Measurements from ENCODE around the gene GAMT. TPM values are rescaled to one million over a fixed set of nuclear protein-coding genes. Genes with fewer than 3 reads are reported as not detected.

The GAMT gene
- total RNA-seq, 2 donors from 2014 or later, result 9.0 to 9.9 TPM

DNA sequence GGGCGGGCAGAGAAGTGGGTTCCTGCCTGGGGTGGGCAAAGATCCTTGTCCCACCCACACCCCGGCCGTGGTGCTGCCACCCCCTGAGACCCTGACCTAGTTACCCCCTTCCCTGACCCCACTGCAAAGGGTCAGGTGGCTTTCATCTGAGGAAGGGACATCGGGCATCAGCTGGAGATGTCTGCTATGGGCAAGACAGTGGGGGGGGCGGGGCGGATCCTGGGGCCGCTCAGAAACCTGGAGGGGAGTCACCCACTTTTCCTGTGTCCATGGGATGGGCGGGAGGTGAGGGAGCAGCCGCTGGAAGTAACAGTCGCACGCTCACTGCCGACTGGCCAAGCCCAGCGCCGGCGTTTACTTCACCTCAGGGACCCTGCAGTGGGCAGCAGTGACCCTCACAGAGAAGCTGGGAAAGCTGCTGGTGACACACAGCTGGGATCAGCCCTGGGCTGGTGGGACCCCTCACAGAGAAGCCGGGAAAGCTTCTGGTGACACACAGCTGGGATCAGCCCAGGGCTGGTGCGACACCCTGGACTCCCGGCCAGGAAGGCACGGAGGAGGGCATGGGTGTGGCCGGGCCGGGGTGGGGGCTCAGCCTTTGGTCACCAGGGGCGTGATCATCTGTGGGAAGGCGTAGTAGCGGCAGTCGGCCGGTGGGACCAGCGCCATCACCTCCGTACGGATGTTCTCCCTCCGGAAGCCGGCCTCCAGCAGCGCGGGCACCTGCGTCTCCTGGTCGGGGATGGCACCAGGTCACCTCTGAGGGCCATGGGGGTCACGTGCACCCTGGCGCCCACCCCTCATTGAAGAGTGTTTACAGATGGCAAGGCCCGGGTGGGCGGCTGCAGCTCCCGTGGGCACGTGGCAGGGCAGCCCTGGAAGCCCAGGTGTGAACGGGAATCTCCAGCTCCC is 4.3 kb downstream of the GAMT start:
- no peaks in the 10 kb centered on the region for H3K36me3 Mint-ChIP-seq (ENCODE audit: low read depth)
- H3K9me3 ChIP-seq (ENCODE audit: control insufficient read depth, low read length, poor library complexity, severe bottlenecking), result no peaks in the 10 kb centered on the region
- DNase-seq, result no peak
- no peak overlapping the region for H3K27ac Mint-ChIP-seq
- H3K4me3 Mint-ChIP-seq, result no peak overlapping the region
- H3K27me3 Mint-ChIP-seq, result no peaks in the 10 kb centered on the region
- no peak for ATAC-seq
- H3K4me1 Mint-ChIP-seq, result peaks cover 6% of the 10 kb centered on the region

DNA sequence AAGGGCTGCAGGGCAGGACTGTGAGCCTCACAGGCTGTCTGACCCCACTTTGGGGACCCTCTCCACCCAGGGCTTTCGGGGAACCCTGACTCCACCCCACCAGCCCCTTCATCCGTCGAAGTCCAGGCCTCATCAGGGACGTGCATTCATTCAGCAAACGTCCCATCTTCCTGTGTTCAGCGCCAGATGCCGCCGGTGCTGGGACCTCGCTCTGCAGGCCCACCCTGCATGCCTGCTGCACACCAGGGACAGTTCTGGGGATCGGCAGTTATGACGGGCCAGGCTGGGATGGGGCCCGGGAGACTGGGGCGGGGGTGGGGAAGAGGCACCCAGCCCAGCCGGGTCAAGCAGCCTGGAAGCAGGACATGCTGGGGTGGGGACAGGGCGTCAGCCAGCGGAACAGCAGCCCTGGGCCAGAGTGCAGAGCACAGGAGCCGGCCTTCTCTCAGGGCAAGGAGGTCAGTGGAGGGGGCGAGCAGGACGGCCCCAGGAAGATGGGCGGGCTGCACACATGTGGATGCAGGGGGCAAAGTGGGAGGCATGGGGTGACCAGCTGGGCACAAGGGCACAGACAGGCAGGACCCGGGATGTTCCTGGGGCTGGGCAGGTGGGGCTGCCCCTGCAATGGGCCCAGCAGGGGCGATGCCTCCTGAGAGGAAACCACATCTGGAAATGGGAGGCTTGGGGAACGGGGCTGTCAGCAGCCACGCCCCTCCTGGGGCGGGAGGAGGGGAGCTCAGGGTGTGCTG is 5.1 kb downstream of the GAMT start:
- H3K9me3 ChIP-seq (ENCODE audit: control insufficient read depth, low read length, poor library complexity, severe bottlenecking), result no peaks in the 10 kb centered on the region
- DNase-seq (no peak), ATAC-seq (no peak)
- H3K27me3 Mint-ChIP-seq, result no peaks in the 10 kb centered on the region
- peak overlapping the region; percentile 60 for H3K4me3 Mint-ChIP-seq
- H3K36me3 Mint-ChIP-seq (ENCODE audit: low read depth), result no peaks in the 10 kb centered on the region
- peaks cover 6% of the 10 kb centered on the region for H3K4me1 Mint-ChIP-seq
- no peak overlapping the region for H3K27ac Mint-ChIP-seq

DNA sequence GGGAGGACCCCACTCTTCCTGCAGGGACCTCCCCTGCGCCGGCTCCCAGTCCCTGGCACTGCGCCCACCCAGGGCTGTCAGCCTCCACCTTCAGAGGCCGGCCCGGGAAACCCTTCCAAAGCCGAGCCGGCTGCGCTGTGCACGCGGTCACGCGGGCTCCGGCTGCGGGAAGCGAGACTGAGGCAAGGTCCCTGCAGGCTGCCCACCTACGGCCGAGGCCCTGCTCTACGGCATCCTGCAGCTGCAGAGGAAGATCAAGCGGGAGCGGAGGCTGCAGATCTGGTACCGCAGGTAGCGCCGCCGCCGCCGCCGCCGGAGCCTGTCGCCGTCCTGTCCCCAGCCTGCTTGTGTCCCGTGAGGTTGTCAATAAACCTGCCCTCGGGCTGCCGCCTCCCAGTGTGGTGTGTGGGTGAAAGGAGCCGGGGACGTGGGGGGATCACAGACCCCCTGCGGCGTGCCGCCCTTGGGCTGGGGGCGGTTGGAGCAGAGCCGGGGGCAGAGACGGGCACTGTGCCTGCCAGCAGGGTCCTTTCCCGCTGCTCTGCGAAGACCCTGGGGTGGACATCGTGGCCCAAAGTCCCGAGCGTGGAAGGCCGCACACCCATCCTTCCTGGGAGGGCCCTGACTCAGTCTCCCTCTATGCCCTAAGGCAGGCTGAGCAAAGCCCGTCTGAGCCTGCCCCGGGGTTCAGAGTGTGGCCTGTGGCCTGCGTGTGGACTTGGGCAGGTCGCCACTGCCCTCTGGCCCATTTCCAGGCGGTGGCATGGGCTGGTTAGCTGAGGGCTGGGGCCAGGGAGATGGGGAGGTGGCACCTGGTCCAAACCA is 5.9 kb downstream of the GAMT start:
- no peak for DNase-seq
- no peaks in the 10 kb centered on the region for H3K36me3 Mint-ChIP-seq (ENCODE audit: low read depth)
- no peak for ATAC-seq
- H3K4me1 Mint-ChIP-seq, result peaks cover 6% of the 10 kb centered on the region
- no peak overlapping the region for H3K4me3 Mint-ChIP-seq
- H3K27me3 Mint-ChIP-seq, result no peaks in the 10 kb centered on the region
- no peak overlapping the region for H3K27ac Mint-ChIP-seq
- H3K9me3 ChIP-seq (ENCODE audit: control insufficient read depth, low read length, poor library complexity, severe bottlenecking), result no peaks in the 10 kb centered on the region

- Mint-ChIP-seq H3K27ac (no peak overlapping the region), H3K27me3 (no peaks in the 10 kb centered on the region), H3K36me3 (ENCODE audit: low read depth) (no peaks in the 10 kb centered on the region), H3K4me3 (no peak overlapping the region), H3K4me1 (peaks cover 7% of the 10 kb centered on the region)
- ATAC-seq, result no peak
- no peak for DNase-seq
- H3K9me3 ChIP-seq (ENCODE audit: control insufficient read depth, low read length, poor library complexity, severe bottlenecking), result no peaks in the 10 kb centered on the region
Observed at GRCh38 chr19:1394252-1395193, 6.8 kb downstream of the GAMT start.

DNA sequence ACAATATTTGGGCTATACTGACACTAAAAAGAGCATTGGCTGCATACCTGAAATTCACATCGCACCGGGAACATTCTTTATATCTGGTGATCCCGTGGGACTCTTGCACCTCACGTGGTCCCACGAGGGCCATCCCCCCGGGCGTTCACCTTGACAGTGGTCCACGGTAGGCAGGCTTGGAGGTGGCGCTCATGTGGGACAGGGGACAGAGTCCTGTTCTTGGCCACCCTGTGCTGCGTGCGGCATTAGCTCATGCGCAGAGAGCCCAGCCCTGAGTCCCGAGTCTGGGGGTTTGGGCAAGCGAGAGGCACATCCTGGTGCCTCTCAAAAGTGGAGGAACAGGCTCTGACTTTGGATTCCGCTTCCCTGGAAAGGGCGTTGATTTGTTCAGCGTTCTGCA is 7.5 kb downstream of the GAMT start:
- H3K27ac Mint-ChIP-seq, result no peak overlapping the region
- H3K27me3 Mint-ChIP-seq, result no peaks in the 10 kb centered on the region
- peaks cover 8% of the 10 kb centered on the region for H3K4me1 Mint-ChIP-seq
- H3K36me3 Mint-ChIP-seq (ENCODE audit: low read depth), result no peaks in the 10 kb centered on the region
- H3K4me3 Mint-ChIP-seq, result no peak overlapping the region
- H3K9me3 ChIP-seq (ENCODE audit: control insufficient read depth, low read length, poor library complexity, severe bottlenecking), result no peaks in the 10 kb centered on the region
- DNase-seq (no peak), ATAC-seq (no peak)

DNA sequence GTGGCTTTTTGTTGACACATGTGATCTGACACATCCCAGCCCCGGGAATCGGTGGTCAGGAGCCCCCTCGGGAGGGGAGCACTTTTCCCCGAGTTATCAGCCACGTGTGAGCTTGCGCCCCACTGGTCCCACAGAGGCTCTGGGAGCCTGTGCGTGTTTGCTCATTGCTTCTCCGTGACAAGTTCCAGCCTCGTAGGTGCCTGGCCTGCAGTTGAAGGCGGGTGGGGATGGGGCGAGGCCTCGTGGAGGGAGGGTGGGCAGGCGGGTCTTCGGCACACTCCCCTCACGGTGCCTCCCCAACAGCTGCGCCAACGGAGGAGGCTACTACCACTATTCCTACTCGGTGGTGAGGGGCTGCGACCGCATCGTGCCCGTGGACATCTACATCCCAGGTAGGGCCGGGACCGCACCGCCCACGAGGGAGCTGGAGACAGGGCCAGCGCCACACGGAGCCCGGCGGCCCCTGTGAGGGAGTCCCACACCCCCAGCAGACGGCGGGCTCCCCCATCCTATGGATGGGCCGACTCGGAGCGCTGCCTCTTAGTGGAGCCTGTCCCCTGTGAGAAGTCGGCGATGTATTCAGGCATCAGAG is 8.3 kb downstream of the GAMT start:
- Mint-ChIP-seq H3K4me1 (peaks cover 8% of the 10 kb centered on the region), H3K27ac (no peak overlapping the region), H3K27me3 (no peaks in the 10 kb centered on the region), H3K36me3 (ENCODE audit: low read depth) (no peaks in the 10 kb centered on the region), H3K4me3 (no peak overlapping the region)
- ATAC-seq (no peak), DNase-seq (no peak)
- H3K9me3 ChIP-seq (ENCODE audit: control insufficient read depth, low read length, poor library complexity, severe bottlenecking), result no peaks in the 10 kb centered on the region

DNA sequence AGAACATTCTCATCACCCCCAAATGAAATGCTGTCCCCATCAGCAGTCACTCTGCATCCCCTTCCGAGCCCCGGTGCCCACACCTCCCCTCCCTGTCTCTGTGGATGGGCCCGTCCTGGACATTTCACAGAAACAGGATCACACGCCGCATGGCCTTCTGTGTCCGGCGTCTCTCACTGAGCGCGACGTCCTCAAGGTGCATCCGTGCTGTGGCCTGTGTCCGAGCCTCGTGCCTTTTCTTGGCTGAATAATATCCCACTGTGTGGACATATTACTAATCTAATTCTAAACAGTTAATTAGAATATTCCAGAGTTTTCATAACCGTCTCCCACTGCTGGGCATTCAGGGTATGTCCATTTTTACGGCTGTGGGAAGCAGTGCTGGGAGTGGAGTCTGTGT is 8.9 kb downstream of the GAMT start:
- DNase-seq, result no peak
- Mint-ChIP-seq H3K4me3 (no peak overlapping the region), H3K36me3 (ENCODE audit: low read depth) (no peaks in the 10 kb centered on the region), H3K27ac (no peak overlapping the region), H3K27me3 (no peaks in the 10 kb centered on the region), H3K4me1 (peaks cover 8% of the 10 kb centered on the region)
- no peak for ATAC-seq
- no peaks in the 10 kb centered on the region for H3K9me3 ChIP-seq (ENCODE audit: control insufficient read depth, low read length, poor library complexity, severe bottlenecking)

- no peaks in the 10 kb centered on the region for H3K36me3 Mint-ChIP-seq (ENCODE audit: low read depth)
- no peaks in the 10 kb centered on the region for H3K27me3 Mint-ChIP-seq
- no peaks in the 10 kb centered on the region for H3K9me3 ChIP-seq (ENCODE audit: control insufficient read depth, low read length, poor library complexity, severe bottlenecking)
- H3K4me1 Mint-ChIP-seq, result peaks cover 6% of the 10 kb centered on the region
- DNase-seq (no peak), ATAC-seq (no peak)
- no peak overlapping the region for H3K27ac Mint-ChIP-seq
- no peak overlapping the region for H3K4me3 Mint-ChIP-seq
Observed at GRCh38 chr19:1390890-1391423, 10.4 kb downstream of the GAMT start.

GRCh38 chr19:1389033-1389940 is 12.1 kb downstream of the GAMT start:
- no peak for ATAC-seq
- H3K27ac Mint-ChIP-seq, result no peak overlapping the region

GRCh38 chr19:1388637-1389026 is 12.7 kb downstream of the GAMT start:
- H3K4me1 Mint-ChIP-seq, result peaks cover 12% of the 10 kb centered on the region
- peaks cover under 1% of the 10 kb centered on the region for H3K27me3 Mint-ChIP-seq
- H3K27ac Mint-ChIP-seq, result no peak overlapping the region

More at GRCh38 chr19:1389033-1389940, 12.1 kb downstream of the GAMT start:
- peaks cover 9% of the 10 kb centered on the region for H3K4me1 Mint-ChIP-seq
- no peak overlapping the region for H3K4me3 Mint-ChIP-seq
- no peaks in the 10 kb centered on the region for H3K9me3 ChIP-seq (ENCODE audit: control insufficient read depth, low read length, poor library complexity, severe bottlenecking)
- no peaks in the 10 kb centered on the region for H3K36me3 Mint-ChIP-seq (ENCODE audit: low read depth)
- no peak for DNase-seq
- H3K27me3 Mint-ChIP-seq, result no peaks in the 10 kb centered on the region

More at GRCh38 chr19:1388637-1389026, 12.7 kb downstream of the GAMT start:
- Mint-ChIP-seq H3K36me3 (ENCODE audit: low read depth) (no peaks in the 10 kb centered on the region), H3K4me3 (no peak overlapping the region)
- H3K9me3 ChIP-seq (ENCODE audit: control insufficient read depth, low read length, poor library complexity, severe bottlenecking), result no peaks in the 10 kb centered on the region
- ATAC-seq, result no peak
- no peak for DNase-seq
